HG03159 (cell line): ENCODE results near the gene PPIL6.
A peak's percentile ranks its signal among the peaks of the same experiment; 100 is the strongest.

Experiments used
- ATAC-seq: cut with Tn5 transposase; IDR thresholded peaks from one replicate; pipeline ENCODE4 v1.9.1; 2021; ENCODE audit warnings: mild to moderate bottlenecking, moderate library complexity; ENCODE audit not compliant: unreplicated experiment

The PPIL6 gene

GRCh38 chr6:109449795-109450673 lies 9.6 kb upstream of the PPIL6 start:
- no peak for ATAC-seq

GRCh38 chr6:109449064-109449794 lies 8.8 kb upstream of the PPIL6 start:
- ATAC-seq = no peak

GRCh38 chr6:109448615-109449014 lies 8.2 kb upstream of the PPIL6 start:
- ATAC-seq = no peak

GRCh38 chr6:109447878-109448555 lies 7.6 kb upstream of the PPIL6 start:
- no peak for ATAC-seq

- no peak for ATAC-seq
Measured at GRCh38 chr6:109447087-109447486, 6.7 kb upstream of the PPIL6 start.

GRCh38 chr6:109446541-109446940 lies 6.1 kb upstream of the PPIL6 start:
- no peak for ATAC-seq

GRCh38 chr6:109446072-109446471 lies 5.6 kb upstream of the PPIL6 start:
- ATAC-seq = no peak

GRCh38 chr6:109445382-109445781 lies 5.0 kb upstream of the PPIL6 start:
- no peak for ATAC-seq

- ATAC-seq = no peak
Measured at GRCh38 chr6:109443425-109443950, 3.1 kb upstream of the PPIL6 start.

GRCh38 chr6:109442393-109442924 lies 2.0 kb upstream of the PPIL6 start:
- ATAC-seq = no peak

- ATAC-seq = peak; percentile 35
Measured at GRCh38 chr6:109441069-109441816, 815 bp upstream of the PPIL6 start.

- ATAC-seq = no peak
Measured at GRCh38 chr6:109436041-109436440, 4.4 kb downstream of the PPIL6 start.

- no peak for ATAC-seq
Measured at GRCh38 chr6:109434456-109434855, 6.0 kb downstream of the PPIL6 start.

GRCh38 chr6:109429496-109429895 lies 10.9 kb downstream of the PPIL6 start:
- no peak for ATAC-seq

- no peak for ATAC-seq
Measured at GRCh38 chr6:109428889-109429477, 11.4 kb downstream of the PPIL6 start.

- ATAC-seq = no peak
Measured at GRCh38 chr6:109424946-109425345, 15.5 kb downstream of the PPIL6 start.

GRCh38 chr6:109421184-109421583 lies 19.2 kb downstream of the PPIL6 start:
- ATAC-seq = no peak

- no peak for ATAC-seq
Measured at GRCh38 chr6:109420751-109421150, 19.7 kb downstream of the PPIL6 start.

GRCh38 chr6:109417646-109418045 lies 22.8 kb downstream of the PPIL6 start:
- no peak for ATAC-seq

GRCh38 chr6:109411034-109411433 lies 29.4 kb downstream of the PPIL6 start:
- ATAC-seq = no peak
